Globus pallidus (tissue), 1 donor: ENCODE data around the gene PPP2R2D.
A peak's percentile ranks its signal among the peaks of the same experiment; 100 is the strongest.
"Not testable (repeated sequence)": the region's sequence is repeated elsewhere in the genome, so short reads cannot be mapped to it uniquely, and the experiment has no call there.

Experiments
- DNase-seq: peaks from one replicate; pipeline ENCODE4 v3.0.0-alpha.2; 2015; ENCODE audit warnings: low spot score

The PPP2R2D gene

DNA sequence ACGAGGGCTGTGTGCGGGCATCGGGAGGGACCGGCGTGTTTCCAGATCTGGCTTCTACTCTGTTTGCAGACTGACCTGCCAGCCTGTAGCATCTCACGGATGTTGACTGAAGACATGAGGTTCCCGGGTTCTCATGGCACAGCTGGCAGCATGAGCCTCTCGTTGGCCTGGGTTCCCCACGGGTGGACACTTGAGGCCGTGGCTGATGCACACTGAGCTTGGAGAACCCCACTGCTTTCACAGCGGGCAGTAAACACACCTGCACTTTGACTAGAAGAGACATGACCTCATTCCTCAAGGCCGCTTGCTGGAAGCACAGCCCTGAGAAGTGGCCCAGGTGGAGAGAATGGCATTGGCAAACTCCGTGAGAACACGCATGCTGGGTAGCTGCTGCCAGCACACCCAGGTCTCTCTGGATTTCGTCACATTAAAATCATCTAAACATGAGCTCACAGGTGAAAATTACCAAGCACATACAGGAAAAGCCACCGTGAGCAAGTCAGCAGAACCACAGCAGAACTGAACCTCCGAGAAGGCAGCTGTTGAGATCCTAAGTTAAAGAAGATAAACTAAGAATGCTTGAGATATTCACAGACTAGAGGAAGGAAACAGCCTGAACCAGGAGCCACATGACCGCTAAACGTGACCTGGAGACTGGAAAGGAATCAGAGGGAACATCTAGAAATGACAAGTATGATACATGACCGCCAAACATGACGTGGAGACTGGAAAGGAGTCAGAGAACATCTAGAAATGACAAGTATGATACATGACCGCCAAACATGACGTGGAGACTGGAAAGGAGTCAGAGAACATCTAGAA, 48.4 kb downstream of the PPP2R2D start:
- DNase-seq: no peak

DNA sequence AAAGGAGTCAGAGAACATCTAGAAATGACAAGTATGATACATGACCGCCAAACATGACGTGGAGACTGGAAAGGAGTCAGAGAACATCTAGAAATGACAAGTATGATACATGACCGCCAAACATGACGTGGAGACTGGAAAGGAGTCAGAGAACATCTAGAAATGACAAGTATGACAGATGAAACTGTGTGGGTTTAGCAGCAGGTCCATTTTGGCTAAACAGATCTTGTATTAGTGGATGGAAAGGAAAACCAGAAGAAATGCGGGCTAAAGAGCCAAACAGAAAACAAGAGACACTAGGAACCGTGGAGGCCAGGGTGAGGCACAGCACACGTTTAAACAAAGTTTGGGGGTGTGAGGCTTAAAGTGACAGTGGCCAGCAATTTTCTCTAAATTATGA, 49.1 kb downstream of the PPP2R2D start:
- not testable (repeated sequence) for DNase-seq

DNA sequence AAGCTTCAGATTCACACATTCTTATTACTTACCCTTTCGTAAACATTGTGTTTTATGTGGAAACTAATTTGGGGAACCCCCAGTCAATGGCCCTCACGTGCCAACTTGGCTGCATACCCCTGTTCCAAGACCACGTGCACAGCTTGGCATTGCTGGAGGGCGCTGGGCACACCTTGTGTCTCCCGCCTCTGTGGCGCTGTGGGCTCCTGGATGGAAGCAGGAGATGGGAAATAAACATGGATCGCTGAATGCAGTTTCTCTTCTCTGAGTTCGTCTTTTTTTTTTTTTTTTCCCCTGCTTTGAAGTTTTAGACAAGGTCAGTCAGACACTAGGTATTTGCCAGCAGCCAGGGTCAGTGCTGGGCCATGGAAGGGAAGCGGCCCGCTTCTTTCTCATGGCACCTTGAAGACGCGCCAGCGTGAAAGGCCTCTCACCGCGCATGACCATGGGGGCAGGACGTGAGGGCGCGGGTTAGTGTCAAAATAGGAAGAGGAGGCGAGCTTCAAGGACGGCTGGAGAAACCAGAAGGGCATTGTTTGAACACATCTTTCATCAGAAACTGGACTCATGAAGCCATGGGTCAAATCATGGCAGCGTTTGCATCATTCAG, 53.7 kb downstream of the PPP2R2D start:
- DNase-seq: no peak

DNA sequence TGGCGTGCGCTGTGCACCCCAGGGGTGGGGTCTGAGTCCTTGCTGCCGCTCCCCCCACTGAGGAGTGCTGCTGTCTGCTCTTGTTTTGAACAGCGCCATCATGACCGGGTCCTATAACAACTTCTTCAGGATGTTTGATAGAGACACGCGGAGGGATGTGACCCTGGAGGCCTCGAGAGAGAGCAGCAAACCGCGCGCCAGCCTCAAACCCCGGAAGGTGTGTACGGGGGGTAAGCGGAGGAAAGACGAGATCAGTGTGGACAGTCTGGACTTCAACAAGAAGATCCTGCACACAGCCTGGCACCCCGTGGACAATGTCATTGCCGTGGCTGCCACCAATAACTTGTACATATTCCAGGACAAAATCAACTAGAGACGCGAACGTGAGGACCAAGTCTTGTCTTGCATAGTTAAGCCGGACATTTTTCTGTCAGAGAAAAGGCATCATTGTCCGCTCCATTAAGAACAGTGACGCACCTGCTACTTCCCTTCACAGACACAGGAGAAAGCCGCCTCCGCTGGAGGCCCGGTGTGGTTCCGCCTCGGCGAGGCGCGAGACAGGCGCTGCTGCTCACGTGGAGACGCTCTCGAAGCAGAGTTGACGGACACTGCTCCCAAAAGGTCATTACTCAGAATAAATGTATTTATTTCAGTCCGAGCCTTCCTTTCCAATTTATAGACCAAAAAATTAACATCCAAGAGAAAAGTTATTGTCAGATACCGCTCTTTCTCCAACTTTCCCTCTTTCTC, 55.0 kb downstream of the PPP2R2D start:
- DNase-seq: no peak

DNA sequence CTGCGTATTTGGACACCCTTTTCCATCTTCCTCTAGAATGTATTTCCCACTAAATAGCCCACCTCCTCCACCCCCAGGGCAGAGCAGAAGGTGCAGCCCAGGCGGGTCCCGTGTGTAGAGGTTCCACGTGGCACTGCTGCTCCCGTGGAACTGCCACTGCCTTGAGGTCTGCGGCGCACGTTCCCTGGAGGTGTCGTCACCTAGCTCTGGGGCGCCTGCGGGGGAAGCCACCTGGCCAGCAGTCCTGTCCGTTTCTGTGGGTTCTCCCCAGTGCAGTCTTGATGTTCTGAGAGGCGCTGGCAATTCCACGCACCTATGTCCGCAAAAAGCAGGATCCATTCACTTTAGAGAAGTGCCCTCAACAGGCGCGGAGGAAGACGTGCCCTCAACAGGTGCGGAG, 59.0 kb downstream of the PPP2R2D start:
- DNase-seq: no peak

DNA sequence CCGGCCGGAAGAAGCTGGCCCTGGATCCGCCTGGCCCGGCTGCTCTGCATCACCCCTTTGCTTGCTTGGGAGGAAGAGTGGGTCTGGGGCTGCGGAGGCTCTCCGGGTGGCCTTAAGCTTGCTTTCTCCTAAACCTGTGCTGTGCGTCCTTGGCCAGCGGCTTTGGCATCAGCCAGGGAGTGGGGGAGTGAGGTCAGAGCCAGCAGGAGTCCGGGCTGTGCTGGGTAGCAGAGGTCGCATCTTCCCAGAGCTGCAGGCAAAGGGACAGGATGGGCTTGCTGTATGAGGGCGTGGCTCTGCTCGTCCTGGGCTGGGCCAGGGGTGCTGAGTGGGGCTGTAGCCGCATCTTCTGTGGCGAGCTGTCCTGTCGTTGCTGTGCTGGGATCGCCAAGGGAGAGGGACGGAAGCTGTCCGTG, 59.8 kb downstream of the PPP2R2D start:
- no peak for DNase-seq

DNA sequence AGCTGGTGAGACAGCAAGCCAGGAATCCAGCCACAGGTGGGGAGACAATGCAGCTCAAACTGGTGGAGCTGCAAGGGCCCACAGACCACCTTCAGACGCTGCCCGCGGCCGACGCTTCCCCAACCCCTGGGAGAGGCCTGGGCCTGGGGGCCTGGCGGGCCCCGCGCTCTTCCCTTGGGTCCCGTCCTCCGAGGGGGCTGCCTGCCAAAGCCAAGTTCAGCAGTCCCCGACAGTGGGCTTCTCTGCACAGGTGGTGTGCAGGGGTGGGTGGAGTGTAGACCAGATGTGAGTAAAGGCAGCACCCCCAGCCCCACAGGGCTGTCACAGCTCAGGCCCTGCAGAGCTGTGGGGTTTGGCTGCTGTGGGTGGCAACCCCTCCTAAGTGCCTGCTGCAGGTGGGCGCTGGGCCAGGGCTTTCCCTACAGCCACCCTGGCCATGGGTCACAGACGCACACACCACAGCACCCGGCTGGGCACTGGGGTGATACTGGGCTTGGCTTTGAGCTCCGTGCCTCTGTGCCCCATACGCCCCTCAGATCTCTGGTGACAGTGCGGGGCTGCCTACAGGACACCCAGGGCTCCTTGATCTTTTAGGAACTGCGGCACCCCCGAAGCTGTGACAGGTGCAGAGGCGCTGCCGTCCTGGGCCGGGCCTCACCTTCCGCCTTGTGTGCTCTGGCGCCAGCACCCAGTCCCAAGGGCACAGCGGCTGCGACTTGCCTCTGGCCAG, 60.4 kb downstream of the PPP2R2D start:
- no peak for DNase-seq

DNA sequence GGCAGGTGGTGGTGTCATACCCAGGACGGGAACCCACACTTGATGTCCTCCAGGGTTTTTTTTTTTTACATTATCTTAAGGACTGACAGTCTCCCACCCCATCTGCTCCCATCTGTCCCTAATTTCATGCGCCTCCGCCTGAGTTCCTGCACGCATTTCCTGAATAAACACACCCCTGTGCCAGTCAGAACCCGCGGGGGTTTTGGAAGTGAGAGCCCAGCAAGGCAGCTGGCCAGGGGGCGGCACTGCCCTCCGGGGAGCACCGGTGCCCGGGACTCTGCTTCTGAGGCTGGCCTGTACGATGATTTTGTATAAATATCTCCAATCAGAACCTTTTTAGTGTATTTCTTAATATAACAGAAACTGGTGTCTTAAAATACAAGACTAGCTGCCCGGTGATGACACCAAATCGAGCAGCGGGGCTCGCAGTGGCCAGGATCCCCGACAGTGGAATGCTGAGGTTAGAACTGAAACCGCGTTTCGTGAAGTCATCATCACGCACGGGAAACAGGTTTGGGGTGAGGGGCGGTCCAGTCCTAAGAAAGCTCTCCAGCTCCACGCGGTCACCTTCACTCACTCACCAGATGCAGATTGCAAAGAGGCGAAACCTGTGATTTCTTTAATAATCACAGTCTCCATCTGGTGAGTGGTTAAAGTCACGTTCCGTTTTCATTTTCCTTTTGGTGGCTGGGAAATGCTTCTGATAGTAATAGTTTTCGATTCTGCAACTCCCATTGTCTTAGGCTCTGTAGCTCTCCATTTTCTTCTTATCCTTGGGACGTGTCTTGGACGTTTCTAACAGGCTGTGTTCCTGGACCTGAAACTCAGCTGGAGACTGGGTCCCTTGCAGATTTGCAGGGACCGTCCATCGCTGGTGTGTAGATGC, 61.2 kb downstream of the PPP2R2D start:
- DNase-seq: peak; percentile 20

DNA sequence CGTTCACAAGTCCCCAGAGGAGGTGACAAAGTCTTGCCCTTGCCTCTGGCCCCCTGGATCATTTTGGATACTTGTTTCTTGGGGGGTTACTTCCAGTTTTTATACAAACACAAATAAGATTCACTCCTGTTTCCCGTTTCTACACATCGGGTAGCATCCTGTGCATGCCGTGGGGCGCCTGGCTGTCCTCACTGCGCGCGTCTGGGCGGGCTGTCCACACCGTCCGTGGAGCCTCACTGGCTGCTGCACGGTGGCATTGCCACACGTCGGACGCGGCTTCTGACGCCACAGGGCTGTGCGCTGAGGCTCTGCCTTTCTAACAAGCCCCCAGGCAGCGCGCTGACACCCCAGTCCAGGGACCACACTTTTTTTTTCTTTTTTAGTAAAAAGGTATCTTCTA, 62.5 kb downstream of the PPP2R2D start:
- no peak for DNase-seq

DNA sequence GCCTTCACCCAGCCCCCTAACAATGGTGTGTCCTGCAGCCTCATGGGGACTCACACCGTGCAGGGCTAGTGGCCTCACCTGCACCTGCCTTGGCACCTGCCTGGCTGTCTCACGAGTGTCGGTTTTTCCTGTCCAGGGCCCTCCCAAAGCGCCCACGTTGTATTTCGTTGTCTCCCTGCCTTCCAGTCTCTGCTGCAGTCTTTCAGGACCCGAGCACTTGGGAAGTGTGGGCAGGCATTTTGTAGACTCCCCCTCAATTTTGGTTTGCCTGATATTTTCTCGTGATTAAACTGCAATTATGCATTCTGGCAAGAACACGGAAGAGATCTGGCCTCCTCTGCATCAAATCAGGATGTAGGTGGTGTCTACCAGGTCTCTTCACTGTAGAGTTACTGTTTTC, 63.0 kb downstream of the PPP2R2D start:
- DNase-seq: no peak

DNA sequence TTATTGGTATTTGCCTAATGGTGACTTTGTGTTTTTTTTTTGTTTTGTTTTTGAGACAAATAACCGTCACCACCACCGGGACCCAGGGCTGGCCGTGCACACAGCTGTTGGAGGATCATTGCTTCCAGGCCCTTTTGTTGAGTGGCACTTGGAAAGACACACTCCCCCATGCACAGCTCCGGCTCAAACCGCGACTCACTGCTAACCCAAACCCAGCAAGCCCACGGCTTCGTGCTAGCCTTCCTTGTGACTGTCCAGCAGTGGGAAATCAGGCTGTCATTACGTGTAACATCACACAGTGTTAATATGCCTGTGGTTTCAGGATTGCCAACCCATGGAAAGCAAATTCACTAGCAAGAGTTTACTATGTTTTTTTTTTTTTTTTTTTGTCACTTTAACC, 63.5 kb downstream of the PPP2R2D start:
- no peak for DNase-seq

DNA sequence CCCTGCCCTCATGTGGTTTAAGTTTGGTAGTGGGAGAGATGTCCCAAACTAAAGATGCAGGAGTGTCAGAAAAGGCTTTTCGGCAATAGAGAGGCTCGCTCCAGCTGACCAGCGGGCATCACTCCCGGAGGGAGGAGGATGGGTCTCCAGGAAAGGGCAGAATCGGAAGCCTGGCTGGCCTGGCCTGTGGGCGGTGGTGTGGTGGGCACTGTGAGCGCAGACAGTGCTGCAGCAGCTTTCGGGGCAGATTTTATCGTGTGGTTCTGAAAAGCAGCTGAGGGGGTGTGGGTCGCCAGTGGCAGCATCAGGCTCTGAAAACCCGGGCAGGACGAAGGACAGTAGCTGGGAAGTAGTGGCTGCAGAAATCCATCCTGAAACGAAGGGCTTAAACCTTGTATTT, 68.1 kb downstream of the PPP2R2D start:
- no peak for DNase-seq

DNA sequence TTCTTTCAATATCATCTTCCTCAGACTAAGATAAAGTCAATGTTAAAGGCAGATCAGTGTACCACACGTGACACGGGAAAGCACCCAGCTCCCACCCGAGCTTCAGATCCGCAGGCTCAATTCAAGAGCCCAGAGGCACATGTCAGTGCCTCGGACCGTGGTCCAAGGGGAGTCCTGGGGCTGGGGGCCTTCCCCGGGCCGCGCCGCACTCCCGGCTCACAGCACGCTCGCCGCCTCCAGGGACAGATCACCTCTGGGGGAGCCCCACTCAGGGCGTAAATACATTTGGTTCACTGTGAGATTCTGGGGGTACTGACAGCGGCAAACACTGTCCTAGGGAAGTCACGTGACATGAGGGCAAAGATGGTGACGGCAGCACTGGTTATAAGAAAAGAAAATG, 70.1 kb downstream of the PPP2R2D start:
- DNase-seq: no peak

DNA sequence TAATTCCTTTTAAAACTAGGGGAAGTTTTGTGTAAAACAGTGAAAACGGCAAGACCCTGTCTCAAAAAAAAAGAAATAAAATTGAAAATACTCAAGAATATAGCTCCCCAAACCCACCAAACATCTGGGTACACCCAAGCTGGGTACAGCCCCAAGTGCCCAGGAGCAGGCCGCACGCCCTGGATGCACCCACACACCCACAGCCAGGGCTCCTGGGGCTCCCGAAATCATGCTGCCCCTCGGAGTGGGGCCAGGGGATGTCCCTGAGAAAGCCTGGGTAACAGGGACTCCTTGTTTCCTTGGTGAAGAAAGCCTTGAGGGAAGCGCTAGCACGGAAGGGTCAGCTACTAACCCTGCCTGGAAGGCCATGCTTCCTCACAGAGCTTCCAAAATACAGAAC, 70.8 kb downstream of the PPP2R2D start:
- no peak for DNase-seq

DNA sequence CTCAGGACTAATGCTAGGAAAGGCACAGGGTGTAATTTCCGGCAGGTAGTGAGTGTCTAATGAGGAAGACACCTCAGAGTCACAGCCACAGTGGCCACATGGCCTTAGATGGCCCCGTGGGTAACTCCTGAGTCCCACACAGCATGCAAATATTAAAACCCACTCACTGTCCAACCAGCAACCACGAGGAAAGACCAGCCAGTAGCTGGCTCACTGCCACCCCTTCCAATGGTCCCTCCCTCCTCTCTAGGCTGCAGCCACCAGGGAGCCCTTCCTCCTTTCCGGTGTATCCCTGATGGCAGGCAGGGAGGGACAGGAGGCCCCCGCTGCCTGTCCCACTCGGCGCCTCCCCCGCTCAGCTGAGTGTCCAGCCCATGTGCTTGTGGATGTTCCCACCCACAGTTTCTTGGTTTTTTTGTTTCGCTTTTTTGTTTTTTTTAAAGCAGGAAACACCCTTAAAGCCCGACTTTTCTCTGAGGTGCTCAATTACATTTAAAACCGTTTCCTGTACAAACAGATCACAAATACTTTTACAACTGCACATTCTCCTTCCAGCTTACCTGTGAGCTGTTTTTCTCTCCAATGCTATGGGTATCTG, 71.8 kb downstream of the PPP2R2D start:
- no peak for DNase-seq

DNA sequence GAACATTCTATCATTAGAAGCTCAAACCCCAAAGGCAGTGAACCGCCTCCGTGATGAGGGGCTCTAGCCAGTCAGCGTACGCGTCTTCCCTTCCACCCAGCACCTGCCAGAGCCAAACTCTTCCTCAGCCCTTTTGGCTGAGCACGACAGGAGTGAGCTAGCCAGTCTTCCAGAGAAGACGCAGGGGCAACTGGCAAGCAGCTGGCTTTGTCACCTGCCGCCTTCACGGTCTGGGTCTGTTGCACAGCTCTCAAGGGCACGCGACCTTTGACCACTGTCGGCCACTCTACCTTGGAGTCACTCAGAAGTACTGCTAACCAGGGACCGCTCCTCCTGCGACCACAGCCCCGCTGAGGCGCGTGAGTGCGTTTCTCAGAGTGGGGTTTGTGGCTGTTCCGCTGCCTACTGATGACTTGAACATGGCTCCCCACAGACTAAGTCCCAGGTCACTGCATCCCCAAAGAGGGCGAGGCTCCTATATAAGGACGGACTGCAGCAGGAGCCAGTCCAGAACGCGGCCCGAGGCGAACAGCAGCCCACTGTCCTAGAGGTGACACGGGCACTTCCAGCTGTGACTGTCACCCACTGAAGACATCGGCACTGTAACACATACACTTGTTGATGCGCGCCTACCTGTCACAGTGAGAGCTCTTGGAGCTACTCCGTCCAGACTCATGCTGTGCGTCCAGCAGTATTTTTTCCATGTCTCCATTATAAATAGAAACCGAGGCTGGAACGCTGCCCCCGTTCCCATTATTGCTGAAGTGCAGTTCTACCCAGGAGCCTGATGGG, 72.5 kb downstream of the PPP2R2D start:
- DNase-seq: no peak

DNA sequence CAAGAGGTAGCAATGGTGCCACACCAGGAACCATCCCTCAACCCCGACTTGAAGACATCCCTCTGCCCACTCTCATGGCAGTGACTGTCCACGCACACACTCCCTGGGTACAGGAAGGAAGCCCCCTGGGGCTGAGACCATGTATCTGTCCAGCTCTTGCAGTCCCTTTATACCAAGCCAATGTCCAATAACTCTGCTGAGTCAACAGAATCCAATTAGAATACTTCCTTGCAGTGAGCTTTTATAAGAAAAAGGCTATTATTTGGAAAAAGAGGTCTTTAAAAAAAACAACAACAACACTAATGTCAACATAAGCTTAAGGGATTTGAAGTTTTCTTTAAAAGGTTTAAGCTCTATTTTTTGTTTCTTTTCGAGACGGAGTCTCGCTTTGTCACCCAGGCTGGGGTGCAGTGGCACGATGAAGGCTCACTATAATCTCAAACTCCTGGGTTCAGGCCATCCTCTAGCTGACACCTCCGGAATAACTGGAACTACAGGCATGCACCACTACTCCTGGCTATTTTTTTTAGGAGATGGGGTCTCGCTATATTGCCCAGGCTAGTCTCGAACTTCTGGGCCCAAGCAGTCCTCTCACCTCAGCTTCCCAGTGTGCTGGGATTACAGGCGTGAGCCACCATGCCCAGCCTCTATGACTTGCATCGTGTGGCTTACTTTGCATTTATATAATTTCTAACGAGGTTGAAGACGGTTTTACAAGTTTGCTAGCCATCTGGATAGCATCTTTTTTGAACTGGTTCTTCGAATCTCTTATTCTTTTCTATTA, 73.4 kb downstream of the PPP2R2D start:
- DNase-seq: no peak

DNA sequence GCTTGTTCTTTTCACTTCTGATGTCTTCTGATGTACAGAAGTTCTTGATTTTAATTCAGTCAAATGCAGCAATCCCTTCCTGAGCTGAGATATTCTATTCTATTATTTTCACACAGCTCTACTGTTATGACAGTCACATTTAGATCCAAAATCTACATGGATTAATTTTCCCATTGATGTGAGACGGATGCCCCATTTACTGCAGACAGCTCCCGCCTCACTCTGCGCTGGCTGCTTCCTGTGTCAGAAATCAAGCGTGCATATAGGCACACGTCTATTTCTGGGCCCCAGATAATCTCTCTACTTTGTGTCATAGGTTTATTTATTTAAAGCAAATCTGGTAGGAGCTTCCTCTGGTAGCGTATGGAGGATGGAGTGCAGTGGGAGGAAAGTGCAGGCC, 74.2 kb downstream of the PPP2R2D start:
- no peak for DNase-seq

DNA sequence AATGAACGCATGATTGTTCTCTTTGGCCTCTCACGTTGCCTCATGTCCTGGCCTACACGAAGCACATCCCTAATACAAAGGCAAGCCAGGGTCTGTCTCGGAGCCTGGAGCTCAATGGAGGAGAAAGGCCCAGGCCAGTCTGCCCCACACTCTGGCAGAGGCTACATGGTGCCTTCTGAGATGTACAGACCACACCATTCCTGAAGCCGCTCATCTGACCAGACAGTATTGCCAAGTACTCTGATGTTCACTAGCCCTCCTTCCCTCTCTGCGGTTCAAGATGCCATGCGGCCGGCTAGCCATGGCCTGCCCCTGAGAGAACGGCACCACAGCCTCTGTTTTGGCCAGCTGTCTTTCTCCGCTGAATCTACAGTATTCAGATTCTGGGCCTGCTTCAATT, 75.0 kb downstream of the PPP2R2D start:
- DNase-seq: no peak
